Lung (tissue), 12 donors: Measurements from ENCODE around the gene USH1G. TPM values are rescaled to one million over a fixed set of nuclear protein-coding genes. Genes with fewer than 3 reads are reported as not detected.

Experiments used
- ATAC-seq: fragments of 200-7000 bp; cut with Tn5 transposase; one replicate; pipeline ENCODE4 v1.9.1; 2020; ENCODE audit warnings: moderate number of reproducible peaks; ENCODE audit not compliant: insufficient read depth, low FRiP score
- DNase-seq, 3 donors: peaks; one replicate each; pipeline ENCODE4 v3.0.0-alpha.2; 2013 to 2017
- H3K27ac ChIP-seq, 2 donors: one replicate each; pipeline ENCODE4 v1.5.1; 2013; ENCODE audit warnings: mild to moderate bottlenecking in 2 of 2, moderate library complexity in 2 of 2, control low read depth in 1 of 2, inconsistent platforms in 1 of 2, low read depth in 1 of 2, low read length in 1 of 2
- H3K27me3 ChIP-seq, 3 donors: one replicate each; pipeline ENCODE4 v1.5.1; 2013; ENCODE audit warnings: low read length in 2 of 3; ENCODE audit not compliant: control insufficient read depth in 3 of 3, insufficient read depth in 3 of 3
- H3K36me3 ChIP-seq, 4 donors: one replicate each; pipeline ENCODE4 v1.5.1; 2013; ENCODE audit warnings: low read length in 4 of 4, mild to moderate bottlenecking in 1 of 4, moderate library complexity in 1 of 4; ENCODE audit not compliant: control insufficient read depth in 4 of 4, insufficient read depth in 4 of 4
- H3K4me1 ChIP-seq, 5 donors: one replicate each; pipeline ENCODE4 v1.5.1; 2013; ENCODE audit warnings: low read length in 5 of 5, mild to moderate bottlenecking in 2 of 5, moderate library complexity in 1 of 5; ENCODE audit not compliant: control insufficient read depth in 5 of 5, insufficient read depth in 5 of 5
- H3K4me3 ChIP-seq: one replicate; pipeline ENCODE4 v1.5.1; 2013; ENCODE audit warnings: mild to moderate bottlenecking, control low read depth, moderate library complexity
- H3K9ac ChIP-seq, 2 donors: one replicate each; pipeline ENCODE4 v1.5.1; 2013; ENCODE audit warnings: low read length in 2 of 2, control low read depth in 1 of 2; ENCODE audit not compliant: insufficient read depth in 1 of 2
- H3K9me3 ChIP-seq, 4 donors: one replicate each; pipeline ENCODE4 v1.5.1; 2013; ENCODE audit warnings: low read length in 3 of 4, mild to moderate bottlenecking in 1 of 4, moderate library complexity in 1 of 4; ENCODE audit not compliant: control insufficient read depth in 4 of 4, insufficient read depth in 3 of 4
- CTCF ChIP-seq: IDR thresholded peaks from 2 replicates; pipeline ENCODE4 v1.5.1; 2012; ENCODE audit warnings: mild to moderate bottlenecking; ENCODE audit errors: control extremely low read depth, extremely low read depth
- WGBS, 2 donors: extraction: QIAGEN DNeasy Blood & Tissue Kit; methylation state at CpG; one replicate each; pipeline ENCODE4 v1.1.7; 2013; 5-methylcytosine and 5-hydroxymethylcytosine counted together
- polyA plus RNA-seq, 2 donors: library from polyadenylated mRNA; stranded (reverse); fragments of 200-250 nt; gene quantifications; one replicate each; pipeline ENCODE4 v1.2.1, GENCODE V29; 2013
- total RNA-seq, 2 donors: library from RNA; depleted of rRNA in 1 of 2; stranded (reverse); fragments of >200 nt in 1 of 2; gene quantifications; one replicate each; pipeline ENCODE4 v1.2.1, GENCODE V29; 2014 to 2021
- donor health status: control.
- donor health status: control.
- donor health status: Bipolar disorder and iron deficiency.
- donor health status: healthy.
- donor health status: DM: yes; HTN: yes; CAD: no.

Gene USH1G
- total and polyA plus RNA-seq, 4 donors: 0.01 TPM; not detected in 3

GRCh38 chr17:74964988-74965622 is 42.0 kb upstream of the USH1G start:
- H3K9ac ChIP-seq: no peak overlapping the region
- ATAC-seq (no peak), DNase-seq (no peak)
- H3K27ac ChIP-seq: no peak overlapping the region
- H3K27me3 ChIP-seq: no peaks in the 10 kb centered on the region
- no peak for TF ChIP-seq CTCF
- no peak overlapping the region for H3K4me3 ChIP-seq
- peaks cover 0 to 6% (median 0%) of the 10 kb centered on the region in 4 donors for H3K36me3 ChIP-seq
- H3K4me1 ChIP-seq: peaks cover 0 to 9% (median 0%) of the 10 kb centered on the region in 5 donors
- 81 to 87% methylated on average over 14 of the region's 14 CpGs for WGBS, 2 donors
- H3K9me3 ChIP-seq: no peaks in the 10 kb centered on the region

GRCh38 chr17:74964246-74964761 is 41.2 kb upstream of the USH1G start:
- Histone ChIP-seq H3K9ac (no peak overlapping the region), H3K36me3 (peaks cover 0 to 6% (median 0%) of the 10 kb centered on the region in 4 donors), H3K4me3 (no peak overlapping the region), H3K27me3 (no peaks in the 10 kb centered on the region), H3K4me1 (peaks cover 0 to 7% (median 0%) of the 10 kb centered on the region in 5 donors), H3K9me3 (no peaks in the 10 kb centered on the region), H3K27ac (no peak overlapping the region)
- no peak for ATAC-seq
- WGBS, 2 donors: 90 to 91% methylated on average over 12 of the region's 12 CpGs
- DNase-seq: no peak
- no peak for TF ChIP-seq CTCF

GRCh38 chr17:74963656-74964055 is 40.6 kb upstream of the USH1G start:
- 75 to 77% methylated on average over 12 of the region's 12 CpGs for WGBS, 2 donors
- H3K27me3 ChIP-seq: no peaks in the 10 kb centered on the region
- ATAC-seq (no peak), DNase-seq (no peak)
- peaks cover 0 to 7% (median 0%) of the 10 kb centered on the region in 5 donors for H3K4me1 ChIP-seq
- no peaks in the 10 kb centered on the region for H3K9me3 ChIP-seq
- TF ChIP-seq CTCF: no peak
- no peak overlapping the region for H3K4me3 ChIP-seq
- peaks cover 0 to 6% (median 0%) of the 10 kb centered on the region in 4 donors for H3K36me3 ChIP-seq
- no peak overlapping the region for H3K9ac ChIP-seq
- H3K27ac ChIP-seq: no peak overlapping the region
